GM10248 (cell line): ENCODE results near the gene FCN3.

ENCODE experiments used
- CTCF ChIA-PET: fragments of 300-600 bp; sonication (Branson Sonifier 250); formaldehyde crosslinking; extraction: SDS; loops from one replicate; lab custom pipeline; 2021; ENCODE audit warnings: antibody characterized with exemption; lab: Yijun Ruan, JAX
- POLR2A ChIA-PET: fragments of 350-650 bp; sonication (Branson Sonifier 250); formaldehyde crosslinking; extraction: SDS; loops from one replicate; lab custom pipeline; 2020; ENCODE audit warnings: antibody characterized with exemption; lab: Yijun Ruan, JAX
- DNase-seq: peaks from one replicate; pipeline ENCODE4 v3.0.0; 2012; ENCODE audit errors: extremely low spot score
- TF ChIP-seq, protein P1 (sequence below): IDR thresholded peaks from 2 replicates; pipeline ENCODE4 v1.5.1; 2012; ENCODE audit warnings: mild to moderate bottlenecking, low read depth; ENCODE audit errors: extremely low read depth, missing control alignments, control extremely low read depth

Gene FCN3

GRCh38 chr1:27400963-27401341 lies 26.3 kb upstream of the FCN3 start:
- POLR2A ChIA-PET, result no interaction called here
- DNase-seq, result no peak
- CTCF ChIA-PET, result interaction anchor here (1.0 to 14.3 kb wide), 6 partner anchors 11 to 355 kb away, joined by 3 to 324 read pairs (median 8); no protein-coding TSS in a partner anchor
- TF ChIP-seq, protein P1, sequence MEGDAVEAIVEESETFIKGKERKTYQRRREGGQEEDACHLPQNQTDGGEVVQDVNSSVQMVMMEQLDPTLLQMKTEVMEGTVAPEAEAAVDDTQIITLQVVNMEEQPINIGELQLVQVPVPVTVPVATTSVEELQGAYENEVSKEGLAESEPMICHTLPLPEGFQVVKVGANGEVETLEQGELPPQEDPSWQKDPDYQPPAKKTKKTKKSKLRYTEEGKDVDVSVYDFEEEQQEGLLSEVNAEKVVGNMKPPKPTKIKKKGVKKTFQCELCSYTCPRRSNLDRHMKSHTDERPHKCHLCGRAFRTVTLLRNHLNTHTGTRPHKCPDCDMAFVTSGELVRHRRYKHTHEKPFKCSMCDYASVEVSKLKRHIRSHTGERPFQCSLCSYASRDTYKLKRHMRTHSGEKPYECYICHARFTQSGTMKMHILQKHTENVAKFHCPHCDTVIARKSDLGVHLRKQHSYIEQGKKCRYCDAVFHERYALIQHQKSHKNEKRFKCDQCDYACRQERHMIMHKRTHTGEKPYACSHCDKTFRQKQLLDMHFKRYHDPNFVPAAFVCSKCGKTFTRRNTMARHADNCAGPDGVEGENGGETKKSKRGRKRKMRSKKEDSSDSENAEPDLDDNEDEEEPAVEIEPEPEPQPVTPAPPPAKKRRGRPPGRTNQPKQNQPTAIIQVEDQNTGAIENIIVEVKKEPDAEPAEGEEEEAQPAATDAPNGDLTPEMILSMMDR, result no peak

- ChIA-PET POLR2A (interaction anchor here (0.6 kb wide), 1 partner anchor 198 kb away, joined by 3 read pairs; no protein-coding TSS in a partner anchor), CTCF (interaction anchor here (1.0 to 14.3 kb wide), 4 partner anchors 14 to 355 kb away, joined by 3 to 324 read pairs (median 18); no protein-coding TSS in a partner anchor)
- TF ChIP-seq, protein P1, result no peak
- DNase-seq, result no peak
Measured at GRCh38 chr1:27400082-27400962, 25.7 kb upstream of the FCN3 start.

- CTCF ChIA-PET, result interaction anchor here (1.0 to 14.3 kb wide), 12 partner anchors 9 to 354 kb away, joined by 3 to 324 read pairs (median 7); partner anchors contain the start of gene AHDC1
- TF ChIP-seq, protein P1, result no peak
- POLR2A ChIA-PET, result interaction anchor here (0.6 kb wide), 2 partner anchors 167 to 197 kb away, joined by 3 to 5 read pairs; no protein-coding TSS in a partner anchor
- no peak for DNase-seq
Measured at GRCh38 chr1:27399251-27400025, 24.8 kb upstream of the FCN3 start.

DNA sequence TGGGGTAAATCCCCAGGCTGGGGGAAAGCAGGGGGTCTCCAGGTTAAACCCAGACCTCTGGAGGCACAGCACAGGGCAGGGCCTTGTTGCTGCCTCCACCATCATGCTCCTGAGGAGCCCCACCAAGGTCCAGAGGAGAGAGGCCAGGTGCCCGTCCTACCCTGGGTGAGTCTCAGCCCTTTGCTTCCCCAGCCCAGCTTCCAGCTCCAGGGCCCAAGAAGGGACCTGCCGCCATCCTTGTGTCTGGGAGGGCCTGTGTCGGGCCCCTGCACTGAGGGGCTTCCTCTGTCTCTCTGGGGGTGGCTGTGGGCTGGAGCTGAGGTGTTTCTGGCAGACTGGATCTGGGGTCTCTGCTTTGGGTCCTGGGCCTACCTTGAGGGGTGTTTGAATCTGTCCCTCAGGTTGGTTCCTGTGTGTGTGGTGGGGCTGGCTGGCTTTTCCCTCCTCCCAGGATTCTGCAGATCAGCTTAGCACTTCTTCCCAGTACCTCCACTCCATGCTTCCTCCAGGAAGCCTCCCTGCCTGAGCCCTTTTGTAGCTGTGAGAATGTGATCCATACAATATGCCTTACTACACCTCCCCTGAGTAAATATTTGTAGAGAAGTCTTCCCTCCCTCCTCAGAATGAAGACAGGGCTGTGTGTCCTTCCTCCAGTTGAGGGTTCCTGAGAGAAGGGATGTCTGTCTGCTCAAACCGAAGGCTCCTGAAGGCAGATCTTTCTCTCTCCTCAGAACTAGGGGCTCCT lies 24.0 kb upstream of the FCN3 start:
- ChIA-PET CTCF (interaction anchor here (0.8 to 14.3 kb wide), 15 partner anchors 8 to 353 kb away, joined by 3 to 324 read pairs (median 6); partner anchors contain the start of genes AHDC1 and MAP3K6), POLR2A (interaction anchor here (0.5 to 2.4 kb wide), 2 partner anchors 98 to 208 kb away, joined by 3 to 6 read pairs; no protein-coding TSS in a partner anchor)
- TF ChIP-seq, protein P1, result no peak
- DNase-seq, result no peak

- TF ChIP-seq, protein P1, result no peak
- ChIA-PET POLR2A (interaction anchor here (2.4 kb wide), 1 partner anchor 97 kb away, joined by 6 read pairs; no protein-coding TSS in a partner anchor), CTCF (interaction anchor here (0.8 to 14.3 kb wide), 17 partner anchors 12 to 352 kb away, joined by 3 to 324 read pairs (median 6); partner anchors contain the start of genes AHDC1 and MAP3K6)
- DNase-seq, result no peak
Measured at GRCh38 chr1:27397749-27398148, 23.1 kb upstream of the FCN3 start.
